ENCODE data around the gene KDM5D.
A peak's percentile ranks its signal among the peaks of the same experiment; 100 is the strongest.

The KDM5D gene

DNA sequence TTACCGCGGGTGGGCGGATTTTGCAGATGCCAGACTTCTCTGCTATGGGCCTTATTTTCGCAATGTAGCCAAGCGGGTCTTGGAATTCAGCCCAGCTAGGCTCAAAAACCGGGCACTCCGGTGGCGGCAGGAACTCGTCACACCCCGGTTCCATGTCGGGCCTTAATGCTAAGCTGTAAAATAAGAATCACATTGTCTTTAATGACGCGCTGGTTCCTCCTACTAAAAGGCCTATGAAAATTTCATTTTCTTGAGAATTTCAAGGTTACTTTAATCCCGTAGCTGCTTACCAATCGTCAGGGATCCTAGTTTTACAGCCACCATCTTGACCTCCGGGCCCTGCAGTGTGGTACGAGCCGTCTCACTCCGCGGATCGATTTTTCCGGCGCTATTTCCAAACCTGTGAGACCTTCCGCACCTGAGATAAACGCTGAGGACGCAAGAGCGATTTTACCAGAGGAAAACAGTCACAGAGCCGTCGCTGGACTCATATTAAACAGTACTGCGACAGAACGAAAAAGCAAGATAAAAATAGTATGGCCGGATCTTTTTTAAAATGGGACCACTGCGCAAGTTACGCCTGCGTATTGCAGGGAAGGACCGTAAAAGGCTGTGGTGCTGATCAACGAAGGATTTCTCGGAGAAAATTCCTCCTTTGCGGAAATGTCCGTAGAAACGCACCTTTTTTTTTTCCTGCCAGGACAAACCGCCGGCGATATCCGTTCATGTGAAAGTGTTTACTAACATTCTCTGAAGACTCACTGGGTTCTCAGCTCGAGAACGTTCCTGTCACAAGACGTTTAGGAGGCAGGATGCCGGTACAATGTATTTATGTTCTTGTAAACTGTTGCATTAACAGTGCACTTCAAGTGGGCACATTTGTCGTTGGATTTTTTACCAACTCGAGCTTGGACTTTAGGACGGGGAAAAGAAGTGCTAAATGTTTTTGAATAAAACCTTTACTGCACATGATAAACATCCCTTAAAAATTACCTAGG, at the start of gene KDM5D:
Gene KDM5D, minus strand, starts transcription at position 346 of the 998 bp plus-strand sequence. Its CDS starts 192 bp downstream, at position 154.
- peak in 33 of 56 donors; percentile 0 to 52 (median 18) for DNase-seq

DNA sequence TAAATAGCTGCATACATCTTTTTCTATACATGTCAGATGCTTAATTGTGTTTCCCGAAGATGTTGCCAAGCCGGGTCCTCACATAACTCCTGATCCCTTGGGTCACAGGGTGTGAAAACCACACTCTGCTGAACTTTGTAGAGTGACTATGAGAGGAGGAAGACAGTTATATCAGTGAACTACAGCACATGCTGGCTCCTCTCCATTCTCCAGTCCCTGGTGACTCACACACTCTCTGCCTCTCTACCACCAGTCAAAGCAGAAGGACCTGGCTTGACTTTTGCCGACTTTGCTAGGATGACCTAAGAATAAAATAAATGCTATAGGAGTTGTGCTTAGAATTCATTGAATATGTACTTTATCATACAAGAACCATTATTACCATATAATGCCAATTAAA, 23.8 kb upstream of the KDM5D start:
- DNase-seq, result no peak

DNA sequence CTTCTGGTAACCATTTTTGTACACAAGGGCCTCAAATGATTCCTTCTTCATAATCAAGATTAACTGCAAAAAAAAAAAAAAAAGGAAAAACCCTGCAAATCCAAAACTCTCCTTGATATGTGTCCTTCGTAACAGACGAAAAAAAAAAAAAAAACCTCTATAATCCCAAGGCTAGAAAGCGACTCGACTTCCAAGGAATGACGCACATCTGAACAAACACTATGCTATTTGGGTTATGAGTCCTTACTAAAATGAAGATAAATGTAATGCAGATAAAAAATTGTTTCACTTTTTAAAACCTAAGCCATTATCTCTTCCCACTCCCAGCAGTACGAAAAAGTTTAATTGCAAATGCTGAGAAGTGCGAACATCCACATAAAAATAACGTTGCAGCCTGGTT, 1.2 kb downstream of the KDM5D start:
- DNase-seq, result no peak

DNA sequence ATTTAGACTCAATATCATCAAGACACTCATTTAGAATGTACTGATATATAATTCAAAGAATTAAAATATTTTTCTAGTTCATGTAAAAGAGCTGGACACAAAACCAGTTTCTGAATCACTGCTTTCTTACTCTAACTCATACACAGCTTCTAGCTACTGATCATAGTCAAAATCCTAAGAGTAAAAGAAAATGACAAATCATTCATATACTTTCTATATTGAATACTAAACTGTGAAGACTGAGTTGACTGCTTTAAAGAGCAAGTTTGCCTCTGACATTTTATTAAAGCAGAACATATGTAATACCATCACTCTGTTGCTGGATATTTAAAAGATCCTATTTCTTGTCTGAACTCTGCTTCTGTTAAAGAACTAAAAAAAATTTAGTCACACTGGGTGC, 2.4 kb downstream of the KDM5D start:
- no peak for DNase-seq

DNA sequence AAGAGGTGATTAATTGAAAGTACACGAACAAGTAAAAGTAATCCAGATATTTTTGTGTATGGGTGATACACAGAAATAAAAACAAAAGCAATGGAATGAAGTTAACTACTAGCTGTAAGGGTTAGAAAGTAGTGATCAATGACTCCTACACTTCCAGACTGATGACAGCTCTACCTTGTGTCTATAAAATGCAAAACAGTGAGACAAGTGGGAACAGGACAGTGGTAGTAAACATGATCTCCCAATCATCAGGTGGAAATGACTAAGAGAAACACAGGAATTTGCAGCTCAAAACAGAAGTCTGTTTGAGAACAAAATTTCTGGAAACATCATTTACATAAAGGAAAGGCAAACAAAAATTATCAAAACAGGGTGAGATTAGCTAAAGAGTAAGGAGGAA, 10.1 kb downstream of the KDM5D start:
- DNase-seq, result no peak

DNA sequence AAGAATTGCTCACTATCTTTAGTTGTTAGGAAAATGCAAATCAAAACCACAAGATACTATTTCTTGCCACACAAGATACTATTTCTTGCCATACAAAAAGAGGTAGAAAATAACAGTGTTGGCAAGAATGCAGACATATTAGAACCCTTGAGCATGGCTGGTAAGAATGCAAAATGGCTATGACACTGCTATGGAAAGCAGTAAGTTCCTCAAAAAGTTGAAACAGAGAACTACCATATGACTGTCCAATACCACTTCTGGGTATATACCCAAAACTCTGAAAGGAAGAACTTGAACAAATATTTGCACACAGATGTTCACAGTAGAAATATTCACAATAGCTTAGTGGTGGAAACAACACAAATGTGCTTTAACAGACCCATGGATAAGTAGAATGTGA, 26.6 kb downstream of the KDM5D start:
- no peak for DNase-seq

DNA sequence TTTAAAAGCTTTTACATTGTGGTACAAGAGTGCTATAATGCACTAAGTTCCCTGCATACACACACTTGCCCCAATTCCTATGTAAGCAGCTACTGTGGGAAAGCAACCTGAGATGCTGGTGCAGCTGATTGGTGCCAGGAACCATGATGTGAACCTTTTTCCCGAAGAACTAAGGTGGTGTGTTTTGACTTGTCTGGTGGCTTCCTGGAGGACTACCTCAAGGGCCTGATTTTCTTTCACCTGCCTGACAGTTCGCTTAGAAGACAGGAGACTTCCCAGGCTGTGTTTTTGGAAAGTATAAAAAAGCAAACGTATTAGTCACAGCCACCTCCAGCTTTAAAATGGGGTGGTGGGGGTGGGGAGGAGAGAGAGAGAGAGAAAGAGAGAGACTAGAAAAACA, 27.4 kb downstream of the KDM5D start:
- DNase-seq, result no peak

DNA sequence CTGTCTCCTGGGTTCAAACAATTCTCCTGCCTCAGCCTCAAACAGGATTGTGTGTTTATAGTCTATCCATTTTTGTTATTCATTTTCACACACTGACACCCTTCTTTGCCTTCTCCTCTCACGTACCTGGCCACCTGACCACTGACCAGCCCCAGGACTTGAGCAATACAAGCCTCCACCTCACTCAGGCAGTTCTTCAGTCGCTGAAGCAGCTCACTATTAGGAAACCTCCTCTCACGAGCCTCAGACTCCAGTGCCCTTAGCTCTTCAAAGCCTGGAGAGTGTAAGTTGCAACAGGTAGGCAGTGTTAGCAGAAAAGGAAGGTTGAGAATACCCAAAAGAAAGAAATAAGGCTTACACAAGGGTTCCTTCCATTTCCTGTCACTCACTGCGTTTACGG, 29.3 kb downstream of the KDM5D start:
- DNase-seq, result no peak

DNA sequence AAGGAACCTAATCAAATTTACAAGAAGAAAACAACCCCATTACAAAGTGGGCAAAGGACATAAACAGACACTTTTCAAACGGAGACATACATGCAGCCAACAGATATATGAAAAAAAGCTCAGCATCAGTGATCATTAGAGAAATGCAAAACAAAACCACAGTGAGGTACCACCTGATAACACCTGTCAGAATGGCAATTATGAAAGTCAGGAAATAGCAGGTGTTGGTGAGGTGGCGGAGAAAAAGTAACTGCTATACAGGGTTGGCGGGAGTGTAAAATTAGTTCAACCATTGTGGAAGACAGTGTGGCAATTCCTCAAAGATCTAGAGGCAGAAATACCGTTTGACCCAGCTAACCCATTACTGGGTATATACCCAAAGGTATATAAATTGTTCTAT, 31.1 kb downstream of the KDM5D start:
- DNase-seq, result no peak

DNA sequence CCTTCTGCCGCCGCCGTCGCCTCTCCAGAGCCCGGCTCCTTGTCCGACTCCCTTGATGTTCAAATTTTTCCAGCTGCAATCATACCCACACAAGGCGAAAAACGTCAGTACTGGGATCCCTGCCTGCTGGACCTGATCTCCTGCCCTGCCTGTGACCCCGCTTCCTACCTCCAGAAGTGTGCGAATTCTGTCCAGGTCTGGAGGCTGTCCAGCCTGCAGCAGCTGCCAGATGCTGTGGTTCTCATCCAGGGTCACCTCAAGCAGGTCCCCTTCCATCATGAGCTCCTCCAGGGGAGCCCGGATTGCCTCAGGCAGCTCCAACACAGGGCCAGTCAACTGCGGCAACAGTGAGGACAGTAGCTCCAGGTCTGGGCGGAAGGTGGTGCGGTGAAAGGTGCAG, 38.3 kb downstream of the KDM5D start:
- DNase-seq, result no peak

DNA sequence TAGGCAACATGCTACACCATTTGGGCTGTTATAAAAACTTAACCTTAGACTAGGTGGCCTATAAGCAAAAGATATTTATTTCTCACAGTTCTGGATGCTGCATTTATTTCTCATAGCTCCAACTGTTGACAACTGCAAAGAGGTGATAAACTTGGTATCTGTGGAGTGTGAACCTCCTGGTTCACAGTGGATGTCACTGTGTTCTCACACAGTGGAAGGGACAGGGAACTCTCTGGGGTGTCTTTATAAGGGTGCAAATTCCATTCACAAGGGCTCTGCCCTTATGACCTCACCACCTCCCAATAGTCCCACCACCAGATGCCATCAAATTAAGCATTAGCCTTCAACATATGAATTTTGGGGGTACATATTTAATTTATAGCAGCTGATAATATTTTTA, 46.0 kb downstream of the KDM5D start:
- DNase-seq, result no peak

DNA sequence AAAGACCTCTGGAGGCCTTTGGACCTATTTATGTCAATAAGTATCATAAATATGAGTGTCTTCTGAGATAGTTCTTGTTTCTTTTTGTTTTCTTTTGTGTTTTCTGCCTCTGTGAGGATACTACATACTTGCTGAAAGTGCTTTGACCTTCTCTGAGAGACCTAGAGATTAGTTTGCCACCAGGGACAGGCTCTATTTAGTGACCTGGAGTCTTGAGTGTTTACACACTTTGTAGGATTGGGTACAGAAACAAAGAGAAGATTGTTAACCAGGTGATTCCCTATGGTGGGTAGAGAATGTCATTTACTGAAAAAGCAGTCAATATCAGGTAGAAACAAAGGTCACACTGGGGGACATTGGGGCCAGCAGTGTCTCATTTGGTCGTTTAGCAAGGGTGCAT, 63.7 kb downstream of the KDM5D start:
- DNase-seq, result no peak

Measured in amygdala (tissue), 56 donors.